Rectal smooth muscle tissue (tissue), 1 donor: ENCODE results near the gene IL1RAPL2.
"Not testable (repeated sequence)": the region's sequence is repeated elsewhere in the genome, so short reads cannot be mapped to it uniquely, and the experiment has no call there.

ENCODE experiments used
- H3K27ac ChIP-seq: one replicate; pipeline ENCODE4 v1.7.0; 2013; ENCODE audit warnings: low read depth, low read length, inconsistent platforms
- H3K27me3 ChIP-seq: one replicate; pipeline ENCODE4 v1.7.0; 2013; ENCODE audit warnings: low read length; ENCODE audit not compliant: control insufficient read depth, insufficient read depth
- H3K36me3 ChIP-seq: one replicate; pipeline ENCODE4 v1.7.0; 2013; ENCODE audit warnings: low read length; ENCODE audit not compliant: control insufficient read depth, insufficient read depth
- H3K4me1 ChIP-seq: one replicate; pipeline ENCODE4 v1.7.0; 2013; ENCODE audit warnings: low read length; ENCODE audit not compliant: control insufficient read depth, insufficient read depth
- H3K4me3 ChIP-seq: one replicate; pipeline ENCODE4 v1.7.0; 2013; ENCODE audit warnings: low read length
- H3K9ac ChIP-seq: one replicate; pipeline ENCODE4 v1.7.0; 2013; ENCODE audit warnings: low read length

IL1RAPL2 gene

GRCh38 chrX:104621781-104622180 is 55.8 kb downstream of the IL1RAPL2 start:
- Histone ChIP-seq H3K27me3 (no peaks in the 10 kb centered on the region), H3K4me3 (no peak overlapping the region), H3K27ac (no peak overlapping the region), H3K9ac (no peak overlapping the region), H3K4me1 (no peaks in the 10 kb centered on the region), H3K36me3 (no peaks in the 10 kb centered on the region)

DNA sequence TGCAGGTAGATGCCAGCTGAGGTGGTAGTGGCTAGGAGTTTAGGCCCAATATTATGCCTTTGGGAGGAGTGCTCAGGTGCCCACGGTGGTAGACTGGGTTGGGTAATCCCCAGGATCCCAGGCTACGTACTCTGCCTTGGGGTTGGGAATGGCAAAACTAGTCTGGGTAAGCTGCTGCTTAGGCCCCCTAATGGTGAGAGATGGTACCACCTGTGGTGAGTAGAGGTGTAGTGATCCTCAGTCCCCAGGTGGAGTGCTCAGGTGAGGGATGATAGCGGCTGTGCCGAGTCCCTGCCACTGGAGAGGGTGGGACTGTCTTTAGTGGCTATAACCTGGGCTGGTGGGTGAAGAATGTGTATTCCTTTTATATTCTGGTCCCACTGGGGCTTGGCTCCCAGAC is 75.2 kb downstream of the IL1RAPL2 start:
- Histone ChIP-seq H3K4me1 (no peaks in the 10 kb centered on the region), H3K9ac (no peak overlapping the region), H3K27me3 (no peaks in the 10 kb centered on the region), H3K27ac (no peak overlapping the region), H3K4me3 (no peak overlapping the region), H3K36me3 (no peaks in the 10 kb centered on the region)

DNA sequence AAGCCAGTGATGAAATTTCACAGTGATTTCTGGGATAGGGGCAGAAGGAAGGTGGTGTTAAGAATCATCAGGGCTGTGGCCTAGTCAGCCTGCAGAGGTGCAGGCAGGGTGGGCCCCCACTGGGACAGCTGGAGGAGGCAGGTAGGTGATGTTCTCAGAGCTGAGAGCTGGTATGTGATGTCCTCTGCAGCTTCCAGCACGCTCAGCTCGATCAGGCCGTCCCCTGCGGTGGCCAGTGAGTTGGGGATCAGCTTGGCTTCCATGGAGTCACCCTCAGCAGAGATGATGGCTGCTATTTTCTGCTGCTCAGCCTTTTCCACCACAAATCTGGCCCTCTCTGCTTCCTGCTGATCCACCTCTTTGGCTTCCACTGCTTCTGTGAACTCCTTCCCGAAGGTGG is 81.1 kb downstream of the IL1RAPL2 start:
- Histone ChIP-seq H3K9ac (no peak overlapping the region), H3K4me1 (no peaks in the 10 kb centered on the region), H3K27ac (no peak overlapping the region), H3K4me3 (no peak overlapping the region), H3K36me3 (no peaks in the 10 kb centered on the region), H3K27me3 (no peaks in the 10 kb centered on the region)

DNA sequence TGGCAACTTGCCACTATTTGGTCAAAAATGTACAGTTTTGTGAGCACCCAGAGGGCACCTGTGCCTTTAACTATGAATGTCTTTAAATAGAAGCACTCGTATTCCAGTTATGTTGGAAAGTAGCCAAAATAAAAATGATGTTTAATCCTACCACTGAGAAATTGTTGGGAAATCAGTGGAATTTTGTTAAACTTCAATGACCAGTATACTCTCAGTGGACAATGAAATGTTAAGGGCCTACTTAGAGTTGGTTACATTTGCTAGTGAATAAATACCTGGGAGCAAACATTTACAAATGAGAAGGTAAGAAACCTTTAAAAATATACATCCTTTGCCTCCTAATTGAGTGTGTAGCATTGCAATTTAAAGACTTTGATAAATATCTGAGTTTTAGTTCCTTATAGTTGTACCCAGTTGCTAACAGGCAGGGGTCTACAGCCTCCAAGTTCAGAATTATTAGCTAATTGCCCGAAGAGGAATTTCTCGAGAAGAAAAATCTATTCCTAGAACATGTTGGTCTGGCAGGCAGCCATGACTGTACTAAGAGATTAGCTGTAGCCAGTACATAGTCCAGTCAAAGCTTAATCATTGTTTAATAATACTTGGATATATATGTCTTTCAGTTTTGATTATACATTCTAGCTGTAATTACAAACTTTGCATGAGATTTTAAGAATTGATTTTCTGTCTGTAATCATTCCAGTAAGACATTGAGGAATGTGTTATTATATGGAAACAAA is 93.2 kb downstream of the IL1RAPL2 start:
- peaks cover 3% of the 10 kb centered on the region for H3K27me3 ChIP-seq
- no peak overlapping the region for H3K9ac ChIP-seq
- no peaks in the 10 kb centered on the region for H3K36me3 ChIP-seq
- H3K4me1 ChIP-seq = no peaks in the 10 kb centered on the region
- no peak overlapping the region for H3K4me3 ChIP-seq
- H3K27ac ChIP-seq = no peak overlapping the region

DNA sequence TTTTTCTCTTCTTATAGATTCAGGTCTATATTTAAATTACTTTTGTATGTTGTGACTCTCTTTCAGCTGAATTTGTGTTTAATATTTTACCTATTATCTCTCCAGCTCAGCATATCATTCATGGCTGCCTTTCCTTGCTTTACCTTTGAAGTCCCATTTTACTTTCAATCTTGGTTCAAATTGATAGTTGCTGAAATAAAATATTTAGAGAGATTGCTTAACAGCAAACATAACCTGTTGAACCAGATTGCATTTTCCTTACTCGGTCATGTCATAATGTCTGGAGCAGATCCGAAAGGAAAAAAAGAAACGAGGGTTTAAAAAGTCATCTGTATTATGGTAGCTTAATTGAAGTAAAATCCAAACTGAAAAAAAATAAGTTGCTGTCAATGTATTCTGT is 94.1 kb downstream of the IL1RAPL2 start:
- H3K4me1 ChIP-seq = no peaks in the 10 kb centered on the region
- no peak overlapping the region for H3K4me3 ChIP-seq
- H3K27me3 ChIP-seq = peaks cover 3% of the 10 kb centered on the region
- no peak overlapping the region for H3K27ac ChIP-seq
- no peaks in the 10 kb centered on the region for H3K36me3 ChIP-seq
- no peak overlapping the region for H3K9ac ChIP-seq

DNA sequence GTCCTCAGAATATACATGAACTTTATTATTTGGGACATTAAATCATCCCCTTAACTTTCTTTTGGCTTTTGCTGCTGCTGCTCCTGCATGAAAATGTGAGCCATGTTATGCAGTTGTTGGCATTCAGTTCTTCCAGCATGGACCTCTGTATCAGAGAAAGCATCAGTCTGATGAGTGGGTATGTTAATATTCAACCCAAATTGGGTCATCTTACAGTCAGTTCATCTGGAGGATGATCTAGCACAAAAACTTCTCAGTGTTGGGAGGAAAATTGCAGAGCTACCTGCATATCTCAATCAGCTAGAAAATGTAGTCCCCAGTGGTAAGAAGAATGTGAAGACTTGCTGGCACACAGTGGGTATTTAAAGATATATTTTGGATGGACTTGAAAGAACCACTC is 96.7 kb downstream of the IL1RAPL2 start:
- Histone ChIP-seq H3K36me3 (no peaks in the 10 kb centered on the region), H3K9ac (no peak overlapping the region), H3K4me1 (no peaks in the 10 kb centered on the region), H3K4me3 (no peak overlapping the region), H3K27ac (no peak overlapping the region), H3K27me3 (peaks cover 3% of the 10 kb centered on the region)

GRCh38 chrX:104665691-104666090 is 99.7 kb downstream of the IL1RAPL2 start:
- H3K27ac ChIP-seq = no peak overlapping the region
- no peak overlapping the region for H3K4me3 ChIP-seq
- H3K27me3 ChIP-seq = peaks cover 3% of the 10 kb centered on the region
- H3K36me3 ChIP-seq = no peaks in the 10 kb centered on the region
- H3K9ac ChIP-seq = no peak overlapping the region
- H3K4me1 ChIP-seq = no peaks in the 10 kb centered on the region

- Histone ChIP-seq H3K27me3 (no peaks in the 10 kb centered on the region), H3K4me3 (no peak overlapping the region), H3K27ac (no peak overlapping the region), H3K36me3 (no peaks in the 10 kb centered on the region), H3K4me1 (no peaks in the 10 kb centered on the region), H3K9ac (no peak overlapping the region)
These were observed 102.6 kb downstream of the IL1RAPL2 start for GRCh38 chrX:104668550-104668949.

DNA sequence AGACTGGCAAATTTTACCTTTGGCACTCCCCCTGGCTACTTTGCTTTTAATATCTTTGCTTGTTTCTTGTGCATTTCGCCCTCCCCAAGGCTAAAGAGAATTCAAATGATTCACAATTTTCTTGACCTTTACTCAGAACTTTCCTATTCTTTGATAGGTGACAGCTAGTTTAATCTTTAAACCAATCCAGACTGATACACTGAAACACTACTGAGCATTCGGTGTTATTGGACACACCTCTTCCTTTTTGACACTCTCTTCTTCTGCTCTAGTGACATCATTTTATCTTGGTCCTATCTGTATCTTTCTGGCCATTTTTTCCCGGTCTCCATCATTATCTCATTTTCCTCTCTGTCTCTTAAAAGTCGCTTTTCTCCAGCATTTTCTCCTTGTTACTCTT is 103.1 kb downstream of the IL1RAPL2 start:
- H3K27ac ChIP-seq = no peak overlapping the region
- no peaks in the 10 kb centered on the region for H3K4me1 ChIP-seq
- H3K9ac ChIP-seq = no peak overlapping the region
- H3K4me3 ChIP-seq = no peak overlapping the region
- H3K27me3 ChIP-seq = no peaks in the 10 kb centered on the region
- no peaks in the 10 kb centered on the region for H3K36me3 ChIP-seq

DNA sequence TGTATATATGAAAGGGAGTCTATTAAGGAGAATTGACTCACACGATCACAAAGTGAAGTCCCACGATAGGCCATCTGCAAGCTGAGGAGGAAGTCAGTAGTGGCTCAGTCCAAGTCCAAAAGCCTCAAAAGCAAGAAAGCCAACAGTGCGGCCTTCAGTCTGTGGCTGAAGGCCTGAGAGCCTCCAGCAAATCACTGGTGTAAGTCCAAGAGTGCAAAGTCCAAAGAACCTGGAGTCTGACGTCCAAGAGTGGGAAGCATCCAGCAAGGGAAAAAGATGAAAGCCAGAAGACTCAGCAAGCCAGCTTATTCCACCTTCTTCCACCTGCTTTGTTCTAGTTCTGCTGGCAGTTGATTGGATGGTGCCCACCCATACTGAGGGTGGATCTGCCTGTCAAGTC is 104.1 kb downstream of the IL1RAPL2 start:
- H3K4me3 ChIP-seq = no peak overlapping the region

DNA sequence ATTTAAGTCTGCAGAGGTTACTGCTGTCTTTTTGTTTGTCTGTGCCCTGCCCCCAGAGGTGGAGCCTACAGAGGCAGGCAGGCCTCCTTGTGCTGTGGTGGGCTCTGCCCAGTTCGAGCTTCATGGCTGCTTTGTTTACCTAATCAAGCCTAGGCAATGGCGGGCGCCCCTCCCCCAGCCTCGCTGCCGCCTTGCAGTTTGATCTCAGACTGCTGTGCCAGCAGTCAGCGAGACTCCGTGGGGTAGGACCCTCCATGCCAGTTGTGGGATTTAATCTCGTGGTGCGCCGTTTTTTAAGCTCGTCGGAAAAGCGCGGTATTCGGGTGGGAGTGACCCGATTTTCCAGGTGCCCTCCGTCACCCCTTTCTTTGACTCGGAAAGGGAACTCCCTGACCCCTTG is 111.5 kb downstream of the IL1RAPL2 start:
- H3K27ac ChIP-seq, H3K36me3 ChIP-seq, H3K4me1 ChIP-seq, H3K27me3 ChIP-seq, H3K9ac ChIP-seq, H3K4me3 ChIP-seq: not testable (repeated sequence)

More for the DNA sequence above, 104.1 kb downstream of the IL1RAPL2 start:
- no peak overlapping the region for H3K9ac ChIP-seq
- no peaks in the 10 kb centered on the region for H3K36me3 ChIP-seq
- no peaks in the 10 kb centered on the region for H3K4me1 ChIP-seq
- no peak overlapping the region for H3K27ac ChIP-seq
- no peaks in the 10 kb centered on the region for H3K27me3 ChIP-seq

GRCh38 chrX:104679175-104679574 is 113.2 kb downstream of the IL1RAPL2 start:
- Histone ChIP-seq H3K9ac (no peak overlapping the region), H3K36me3 (no peaks in the 10 kb centered on the region), H3K4me1 (no peaks in the 10 kb centered on the region), H3K4me3 (no peak overlapping the region), H3K27me3 (no peaks in the 10 kb centered on the region), H3K27ac (no peak overlapping the region)

DNA sequence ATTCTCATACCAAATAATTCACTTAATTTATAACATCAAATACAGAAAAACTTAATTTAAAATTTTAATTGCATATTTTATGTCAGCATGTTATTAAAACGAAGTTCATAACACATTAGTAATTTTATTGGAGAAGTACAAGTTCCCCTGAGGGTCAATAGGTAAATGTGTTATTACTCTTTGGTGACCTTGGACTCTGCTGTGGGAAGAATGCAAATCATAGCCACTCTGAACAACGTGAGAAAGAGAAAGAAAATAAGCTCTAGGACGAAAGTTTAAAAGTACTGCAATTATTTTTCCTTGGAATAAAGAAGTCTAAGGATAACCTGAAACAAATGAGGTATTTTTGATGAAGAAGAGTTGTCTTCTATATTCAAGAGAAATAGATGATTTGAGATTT is 115.2 kb downstream of the IL1RAPL2 start:
- no peak overlapping the region for H3K27ac ChIP-seq
- no peak overlapping the region for H3K9ac ChIP-seq
- no peaks in the 10 kb centered on the region for H3K27me3 ChIP-seq
- no peak overlapping the region for H3K4me3 ChIP-seq
- H3K36me3 ChIP-seq = no peaks in the 10 kb centered on the region
- no peaks in the 10 kb centered on the region for H3K4me1 ChIP-seq
